ENCODE data around the gene PRKG1. TPM values are rescaled to one million over a fixed set of nuclear protein-coding genes. Genes with fewer than 3 reads are reported as not detected.

The PRKG1 gene
- total RNA-seq, 1 experiment from 2014 or later, result 16.5 TPM

- Mint-ChIP-seq H3K27ac (no peak overlapping the region), H3K4me3 (no peak overlapping the region), H3K27me3 (ENCODE audit: low read depth) (no peaks in the 10 kb centered on the region), H3K4me1 (peaks cover 13% of the 10 kb centered on the region), H3K36me3 (no peaks in the 10 kb centered on the region), H3K9me3 (no peaks in the 10 kb centered on the region)
- POLR2A ChIA-PET, result no interaction called here
- TF ChIP-seq PREB (CRISPR knock-in tag; IDR thresholded peaks at IDR 0.05; ENCODE audit: borderline replicate concordance), result no peak
- no peak for TF ChIP-seq CTCF (IDR thresholded peaks at IDR 0.05)
- TF ChIP-seq ZNF232 (CRISPR knock-in tag; IDR thresholded peaks at IDR 0.05), result no peak
- TF ChIP-seq ZNF416 (CRISPR knock-in tag; IDR thresholded peaks at IDR 0.05), result no peak
- no peak for TF ChIP-seq SP1 (CRISPR knock-in tag; conservative IDR thresholded peaks at IDR 0.05)
- no peak for TF ChIP-seq USF1 (CRISPR knock-in tag; IDR thresholded peaks at IDR 0.05)
- CTCF ChIA-PET, result no interaction called here
- DNase-seq (ENCODE audit: low spot score) (no peak), ATAC-seq (no peak)
Measured at GRCh38 chr10:51800121-51800520, 725.8 kb downstream of the PRKG1 start.

- Mint-ChIP-seq H3K27me3 (ENCODE audit: low read depth) (no peaks in the 10 kb centered on the region), H3K9me3 (no peaks in the 10 kb centered on the region), H3K27ac (no peak overlapping the region), H3K4me1 (peaks cover 13% of the 10 kb centered on the region), H3K4me3 (no peak overlapping the region), H3K36me3 (no peaks in the 10 kb centered on the region)
- DNase-seq (ENCODE audit: low spot score) (no peak), ATAC-seq (no peak)
- ChIA-PET POLR2A (no interaction called here), CTCF (no interaction called here)
- TF ChIP-seq CREB1 (CRISPR knock-in tag; IDR thresholded peaks at IDR 0.05) (no peak), AFF4 (CRISPR knock-in tag; IDR thresholded peaks at IDR 0.05; ENCODE audit: borderline replicate concordance) (no peak), STAT6 (CRISPR knock-in tag; conservative IDR thresholded peaks at IDR 0.05; ENCODE audit: low read depth) (no peak), ZNF263 (CRISPR knock-in tag; IDR thresholded peaks at IDR 0.05; ENCODE audit: low read depth) (no peak), KAT7 (CRISPR knock-in tag; IDR thresholded peaks at IDR 0.05; ENCODE audit: borderline replicate concordance) (no peak), ZBTB43 (CRISPR knock-in tag; IDR thresholded peaks at IDR 0.05) (no peak), PREB (CRISPR knock-in tag; IDR thresholded peaks at IDR 0.05; ENCODE audit: borderline replicate concordance) (no peak), ERG (CRISPR knock-in tag; IDR thresholded peaks at IDR 0.05) (no peak), MYBL2 (CRISPR knock-in tag; IDR thresholded peaks at IDR 0.05) (no peak), CTCF (IDR thresholded peaks at IDR 0.05) (no peak), ZNF416 (CRISPR knock-in tag; IDR thresholded peaks at IDR 0.05) (no peak), TEAD4 (CRISPR knock-in tag; IDR thresholded peaks at IDR 0.05) (no peak)
Measured at GRCh38 chr10:51800725-51801424, 726.6 kb downstream of the PRKG1 start.

Measured in WTC11 (cell line).